ENCODE results near the gene NOXRED1. TPM values are rescaled to one million over a fixed set of nuclear protein-coding genes. Genes with fewer than 3 reads are reported as not detected.

NOXRED1 gene
- total RNA-seq, 4 donors from 2014 or later, result 0.41 to 0.76 TPM; not detected in 2

GRCh38 chr14:77459072-77459723 lies 35.9 kb upstream of the NOXRED1 start:
- no peak for TF ChIP-seq POLR2A (IDR thresholded peaks at IDR 0.05)
- peak; percentile 32 to 58 (median 46) for TF ChIP-seq CTCF (IDR thresholded peaks at IDR 0.05)
- peak overlapping the region; percentile 87 to 95 for H3K4me3 ChIP-seq
- no peaks in the 10 kb centered on the region for H3K9me3 ChIP-seq
- H3K27ac ChIP-seq, result peak overlapping the region in 1 of 2 donors; percentile 98
- no peaks in the 10 kb centered on the region for H3K27me3 ChIP-seq
- H3K36me3 ChIP-seq, result no peaks in the 10 kb centered on the region
- intact Hi-C loops (cut with DNase I; ENCODE audit: low total_unique reads), result no loop called here
- peak in 1 of 2 donors; percentile 54 for DNase-seq
- no peaks in the 10 kb centered on the region for H3K4me1 ChIP-seq

DNA sequence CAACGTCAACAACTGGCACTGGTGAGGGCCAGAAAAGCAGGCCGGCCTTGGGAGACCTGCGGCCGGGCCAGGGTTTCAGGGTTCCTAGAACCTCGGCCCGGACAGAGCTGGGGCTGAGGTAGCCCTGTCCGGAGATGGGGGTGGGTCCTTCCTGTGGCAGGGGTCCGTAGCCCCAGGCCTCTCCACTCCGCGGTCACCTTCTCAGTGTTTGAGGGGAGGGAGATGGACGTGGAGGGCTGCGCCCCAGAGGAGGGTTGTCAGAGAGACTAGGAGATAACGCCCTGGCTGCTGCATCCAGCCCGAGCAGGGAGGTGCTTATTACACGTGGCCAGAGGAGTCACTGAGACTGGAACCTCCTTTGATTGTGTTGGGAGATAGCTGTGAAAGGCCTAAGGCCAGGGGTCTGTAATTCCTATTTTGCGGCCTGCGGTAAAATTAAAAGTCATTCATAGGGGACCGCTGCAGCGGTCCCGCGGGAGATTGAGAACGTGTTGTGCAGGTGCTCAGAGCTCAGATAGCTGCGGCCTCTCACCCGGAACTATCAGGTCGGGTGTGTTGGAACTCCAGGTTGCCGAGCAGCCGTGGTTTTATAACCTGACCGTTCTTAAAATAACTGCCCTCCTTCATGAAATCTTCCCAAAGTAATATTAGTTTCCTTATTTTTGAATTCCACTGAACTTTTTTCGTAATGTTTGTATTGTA lies 35.1 kb upstream of the NOXRED1 start:
- no peak for DNase-seq
- peak overlapping the region; percentile 87 to 95 for H3K4me3 ChIP-seq
- TF ChIP-seq POLR2A (IDR thresholded peaks at IDR 0.05) (no peak), CTCF (IDR thresholded peaks at IDR 0.05) (no peak)
- H3K27me3 ChIP-seq, result no peaks in the 10 kb centered on the region
- no peaks in the 10 kb centered on the region for H3K36me3 ChIP-seq
- H3K27ac ChIP-seq, result peak overlapping the region; percentile 92 to 98
- H3K9me3 ChIP-seq, result no peaks in the 10 kb centered on the region
- no peaks in the 10 kb centered on the region for H3K4me1 ChIP-seq
- intact Hi-C loops (cut with DNase I; ENCODE audit: low total_unique reads), result no loop called here

DNA sequence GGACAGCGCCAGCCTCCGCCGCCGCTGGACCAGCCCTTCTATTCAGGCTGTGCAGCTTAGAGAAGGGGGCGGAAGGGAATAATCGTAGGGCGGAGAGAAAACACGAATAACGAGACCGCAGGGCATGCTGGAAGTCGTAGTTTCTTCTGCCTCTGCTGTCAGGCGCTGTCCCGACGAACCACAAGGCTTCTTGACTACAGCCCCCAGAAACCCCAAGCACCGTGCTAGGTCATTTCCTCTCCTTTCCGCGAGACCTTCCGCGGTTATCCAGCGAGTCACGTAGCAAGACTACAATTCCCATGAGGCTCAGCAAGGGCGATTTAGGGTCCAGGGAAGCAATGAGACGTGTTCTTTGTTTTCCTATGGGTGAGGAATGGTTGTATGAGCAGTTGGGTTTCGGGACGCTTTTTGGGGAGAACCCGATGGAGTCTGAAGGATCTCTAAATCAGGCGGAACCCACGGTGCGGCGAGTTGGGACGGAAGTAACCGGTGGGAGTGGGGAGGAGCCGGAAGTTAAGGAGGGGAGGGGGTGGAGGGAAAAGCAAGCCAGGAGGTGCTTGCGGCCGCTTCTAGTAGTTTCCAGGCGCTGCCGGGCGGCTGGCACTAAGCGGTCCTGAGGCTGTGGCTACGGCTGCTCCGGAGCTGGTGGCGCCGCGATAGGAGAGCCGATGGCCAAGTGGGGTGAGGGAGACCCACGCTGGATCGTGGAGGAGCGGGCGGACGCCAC lies 34.4 kb upstream of the NOXRED1 start, which contains the start of the genes AHSA1 and VIPAS39:
Gene AHSA1 (plus strand): TSS at position 572 of the 727 bp plus-strand sequence. CDS start 97 bp downstream, at position 669.
Gene VIPAS39 (minus strand): TSS at position 80 of the 727 bp plus-strand sequence. CDS start 3,499 bp downstream, outside the sequence.
- TF ChIP-seq CTCF (IDR thresholded peaks at IDR 0.05) (no peak), POLR2A (IDR thresholded peaks at IDR 0.05) (peak; percentile 60 to 74)
- Histone ChIP-seq H3K36me3 (no peaks in the 10 kb centered on the region), H3K4me1 (no peaks in the 10 kb centered on the region), H3K27ac (peak within 1 kb of the TSS; percentile 92 to 98), H3K27me3 (no peaks in the 10 kb centered on the region), H3K4me3 (peak within 1 kb of the TSS; percentile 87 to 95), H3K9me3 (no peaks in the 10 kb centered on the region)
- intact Hi-C loops (cut with DNase I; ENCODE audit: low total_unique reads), result no loop called here
- DNase-seq, result peak; percentile 93 to 98

GRCh38 chr14:77457115-77457521 lies 33.8 kb upstream of the NOXRED1 start:
- Histone ChIP-seq H3K27ac (peak overlapping the region; percentile 92 to 98), H3K4me1 (no peaks in the 10 kb centered on the region), H3K36me3 (no peaks in the 10 kb centered on the region), H3K4me3 (peak overlapping the region; percentile 87 to 95), H3K27me3 (no peaks in the 10 kb centered on the region), H3K9me3 (no peaks in the 10 kb centered on the region)
- DNase-seq, result peak in 1 of 2 donors; percentile 13
- TF ChIP-seq POLR2A (IDR thresholded peaks at IDR 0.05) (peak in 1 of 2 donors; percentile 33), CTCF (IDR thresholded peaks at IDR 0.05) (no peak)
- intact Hi-C loops (cut with DNase I; ENCODE audit: low total_unique reads), result no loop called here
